Superior temporal gyrus (tissue), 1 donor: ENCODE measurements around the gene ZNF518A.

Experiments
- DNase-seq: peaks from one replicate; pipeline ENCODE4 v3.0.0-alpha.2; 2016; ENCODE audit errors: extremely low spot score

ZNF518A gene, protein sequence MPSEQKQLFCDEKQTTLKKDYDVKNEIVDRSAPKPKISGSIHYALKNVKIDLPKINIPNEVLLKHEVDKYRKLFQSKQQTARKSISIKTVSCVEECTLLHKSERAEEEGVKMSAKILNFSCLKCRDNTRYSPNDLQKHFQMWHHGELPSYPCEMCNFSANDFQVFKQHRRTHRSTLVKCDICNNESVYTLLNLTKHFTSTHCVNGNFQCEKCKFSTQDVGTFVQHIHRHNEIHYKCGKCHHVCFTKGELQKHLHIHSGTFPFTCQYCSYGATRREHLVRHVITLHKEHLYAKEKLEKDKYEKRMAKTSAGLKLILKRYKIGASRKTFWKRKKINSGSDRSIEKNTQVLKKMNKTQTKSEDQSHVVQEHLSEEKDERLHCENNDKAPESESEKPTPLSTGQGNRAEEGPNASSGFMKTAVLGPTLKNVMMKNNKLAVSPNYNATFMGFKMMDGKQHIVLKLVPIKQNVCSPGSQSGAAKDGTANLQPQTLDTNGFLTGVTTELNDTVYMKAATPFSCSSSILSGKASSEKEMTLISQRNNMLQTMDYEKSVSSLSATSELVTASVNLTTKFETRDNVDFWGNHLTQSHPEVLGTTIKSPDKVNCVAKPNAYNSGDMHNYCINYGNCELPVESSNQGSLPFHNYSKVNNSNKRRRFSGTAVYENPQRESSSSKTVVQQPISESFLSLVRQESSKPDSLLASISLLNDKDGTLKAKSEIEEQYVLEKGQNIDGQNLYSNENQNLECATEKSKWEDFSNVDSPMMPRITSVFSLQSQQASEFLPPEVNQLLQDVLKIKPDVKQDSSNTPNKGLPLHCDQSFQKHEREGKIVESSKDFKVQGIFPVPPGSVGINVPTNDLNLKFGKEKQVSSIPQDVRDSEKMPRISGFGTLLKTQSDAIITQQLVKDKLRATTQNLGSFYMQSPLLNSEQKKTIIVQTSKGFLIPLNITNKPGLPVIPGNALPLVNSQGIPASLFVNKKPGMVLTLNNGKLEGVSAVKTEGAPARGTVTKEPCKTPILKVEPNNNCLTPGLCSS (N-terminal part only)

DNA sequence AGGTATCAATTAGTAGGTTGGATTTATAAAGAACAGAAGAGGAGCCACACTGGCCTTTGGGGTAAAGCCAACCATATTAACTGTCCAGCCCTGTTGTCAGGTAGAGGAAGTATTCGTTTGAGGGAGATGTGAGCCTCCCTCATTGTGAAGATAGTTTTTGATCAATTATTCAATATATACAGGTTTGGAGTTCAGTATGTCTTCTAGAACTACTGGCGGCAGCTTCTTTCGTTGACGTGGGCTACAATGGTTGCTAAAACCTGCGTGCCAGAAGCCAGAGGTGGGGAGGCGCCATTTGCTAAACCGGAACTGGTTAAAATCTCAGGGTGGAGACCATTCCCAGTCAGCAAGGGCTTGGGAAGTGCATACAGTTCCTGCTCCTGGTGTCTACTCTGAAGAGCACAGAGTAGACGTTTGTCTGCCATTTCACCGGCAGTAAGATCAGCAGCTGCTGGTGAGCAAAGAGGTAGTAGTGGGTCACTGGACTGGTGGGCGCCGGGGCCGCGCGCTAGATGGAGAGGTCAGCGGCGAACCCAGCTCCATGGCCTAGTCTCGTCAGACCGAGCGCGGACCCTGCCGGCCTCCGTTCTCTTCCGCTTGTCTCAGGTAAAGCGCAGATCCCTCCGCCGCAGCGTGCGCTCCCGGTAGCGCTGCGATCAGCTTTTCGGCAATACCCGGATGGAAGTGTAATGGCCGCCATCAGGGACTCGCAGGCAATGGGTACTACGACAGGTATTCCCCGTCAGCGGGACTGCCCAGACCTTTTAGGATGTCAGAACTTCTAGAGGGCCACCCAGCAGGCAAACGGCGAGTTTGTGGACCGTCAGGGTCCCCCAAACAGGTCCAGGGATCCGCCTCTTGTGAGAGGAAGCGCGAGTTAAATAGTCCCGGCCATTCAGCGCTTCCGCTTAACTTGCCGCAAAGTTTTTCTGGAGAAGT is at the start of gene ZNF518A:
ZNF518A (plus strand) TSS at position 911 of the 939 bp plus-strand sequence. CDS start 26,026 bp downstream, outside the sequence.
- peak; percentile 97 for DNase-seq

DNA sequence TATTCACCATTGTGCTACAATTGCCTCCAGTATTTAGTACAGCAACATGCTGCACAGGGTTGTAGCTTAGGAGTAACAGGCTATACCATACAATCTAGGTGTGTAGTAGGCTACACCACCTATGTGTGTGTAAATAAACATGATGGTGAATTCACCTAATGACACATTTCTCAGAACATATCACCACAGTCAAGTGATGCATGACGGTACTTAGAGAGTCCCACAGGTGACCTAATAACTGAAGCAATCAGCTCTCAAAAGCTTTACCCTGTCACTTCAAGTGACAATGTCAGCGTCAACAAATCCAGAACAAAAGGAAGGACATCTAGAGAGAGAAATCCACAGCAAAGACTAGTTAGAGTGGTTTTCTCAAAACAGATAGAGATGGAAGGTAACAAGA is 47.9 kb upstream of the ZNF518A start:
- no peak for DNase-seq

DNA sequence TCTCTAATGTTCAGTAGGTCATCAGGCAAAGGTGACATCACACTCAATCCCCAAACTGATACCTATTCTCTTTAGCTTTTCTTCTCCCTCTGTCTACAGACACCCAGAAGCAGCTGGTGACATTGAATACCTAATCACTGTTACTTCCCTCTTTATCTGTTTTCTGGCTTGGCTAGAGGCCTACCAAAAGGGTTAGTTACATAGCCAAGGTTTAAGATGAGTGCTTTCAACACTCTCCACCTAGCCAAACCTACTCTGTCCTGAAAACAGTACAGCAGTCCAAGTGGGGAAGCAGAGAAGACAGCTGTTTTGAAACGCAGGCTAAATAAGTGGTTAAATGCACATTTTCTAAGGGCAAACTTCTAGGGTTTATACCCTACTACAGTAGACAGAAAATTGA is 47.3 kb upstream of the ZNF518A start:
- DNase-seq: no peak

DNA sequence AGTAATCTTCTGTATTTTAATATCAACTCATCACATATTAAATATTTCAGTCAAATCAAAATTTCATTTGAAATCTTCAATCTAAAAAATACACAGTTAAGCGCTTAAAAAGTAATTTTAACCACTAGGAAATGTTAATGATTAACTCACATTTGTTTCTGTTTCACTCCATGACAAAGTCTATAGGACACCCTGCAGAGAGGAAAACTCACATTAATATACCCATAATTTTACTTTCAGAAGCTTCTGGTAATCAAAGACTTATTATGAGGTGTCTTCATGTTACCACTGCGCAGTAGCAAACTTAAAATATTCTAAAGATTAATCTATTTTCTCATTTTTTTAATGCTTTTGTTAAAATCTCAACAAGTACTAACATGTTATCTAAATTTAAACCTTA is 41.0 kb upstream of the ZNF518A start:
- DNase-seq: no peak

DNA sequence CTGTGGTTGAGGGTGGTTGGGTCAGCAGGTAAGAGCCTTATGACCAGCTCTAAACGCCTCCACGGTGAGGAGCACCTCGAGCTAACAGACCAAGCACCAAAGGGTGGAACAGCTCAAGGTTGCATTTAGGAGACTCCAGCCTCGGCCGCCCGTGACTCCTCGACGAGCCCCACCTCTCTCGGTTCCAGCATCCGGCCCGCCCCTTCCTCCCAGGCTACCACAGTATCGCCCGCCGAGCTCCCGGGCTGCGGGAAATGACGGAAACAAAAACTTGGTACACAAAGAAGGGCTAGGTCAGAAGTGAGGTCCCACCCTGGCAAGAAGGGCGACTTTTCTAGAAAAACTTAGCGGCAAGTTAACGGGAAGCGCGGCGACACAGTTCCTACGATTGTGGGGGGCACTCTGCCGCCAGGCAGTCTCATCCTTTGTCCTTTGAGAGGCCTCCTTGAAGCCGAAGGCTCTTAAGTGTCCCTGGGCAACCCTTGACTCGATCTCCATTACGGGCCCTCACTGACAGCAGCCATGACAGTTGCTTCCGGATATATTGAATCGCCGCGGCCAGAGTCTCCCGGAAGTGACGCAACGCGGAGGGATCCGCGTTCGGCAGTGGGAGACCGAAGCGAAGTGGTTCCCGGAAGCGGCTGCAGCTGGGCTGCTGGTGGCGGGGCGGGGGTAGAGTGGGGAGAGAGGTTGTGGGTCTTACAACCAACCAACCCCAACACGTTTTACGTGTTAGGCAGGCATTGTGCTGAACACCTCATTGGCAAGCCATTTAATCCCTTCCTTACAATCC is 40.2 kb upstream of the ZNF518A start:
- peak; percentile 94 for DNase-seq

DNA sequence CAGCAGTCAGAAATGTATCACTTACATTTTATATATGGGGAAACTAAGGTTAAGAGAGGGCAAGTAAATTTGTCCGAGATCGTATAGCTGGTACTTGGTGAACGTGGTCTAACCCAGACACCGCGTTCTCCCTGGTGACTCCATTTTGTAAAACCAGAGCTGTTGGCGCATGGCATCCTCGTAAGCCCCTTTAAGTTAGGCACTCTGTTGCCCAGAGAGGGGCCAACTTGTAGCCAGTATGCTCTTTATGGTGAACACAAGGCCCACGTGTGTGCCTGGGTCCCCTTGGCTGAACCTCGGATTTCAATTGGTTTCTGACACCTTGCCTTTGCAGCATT is 39.7 kb upstream of the ZNF518A start:
- no peak for DNase-seq

GRCh38 chr10:96092999-96093767 is 36.9 kb upstream of the ZNF518A start:
- no peak for DNase-seq

- DNase-seq: no peak
Measured at GRCh38 chr10:96093948-96094347, 36.1 kb upstream of the ZNF518A start.

DNA sequence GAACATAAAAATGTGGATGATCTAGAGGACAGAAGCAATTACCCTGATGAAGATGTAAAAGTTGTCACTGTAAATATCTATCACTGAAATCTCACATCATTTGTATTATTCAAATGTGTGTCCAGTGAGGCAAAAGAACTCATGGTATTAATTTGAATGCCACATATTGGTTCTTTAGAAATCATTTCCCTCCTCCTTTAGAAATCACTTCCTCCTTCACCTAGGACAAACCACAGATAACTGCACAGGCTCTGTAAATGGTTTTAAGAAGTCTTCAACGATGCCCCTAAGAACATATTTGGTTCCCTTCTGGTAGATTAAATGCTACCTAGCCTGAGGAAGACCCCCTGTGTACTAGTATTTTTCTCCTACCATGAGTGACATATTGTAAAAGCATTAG is 33.1 kb upstream of the ZNF518A start:
- DNase-seq: no peak

DNA sequence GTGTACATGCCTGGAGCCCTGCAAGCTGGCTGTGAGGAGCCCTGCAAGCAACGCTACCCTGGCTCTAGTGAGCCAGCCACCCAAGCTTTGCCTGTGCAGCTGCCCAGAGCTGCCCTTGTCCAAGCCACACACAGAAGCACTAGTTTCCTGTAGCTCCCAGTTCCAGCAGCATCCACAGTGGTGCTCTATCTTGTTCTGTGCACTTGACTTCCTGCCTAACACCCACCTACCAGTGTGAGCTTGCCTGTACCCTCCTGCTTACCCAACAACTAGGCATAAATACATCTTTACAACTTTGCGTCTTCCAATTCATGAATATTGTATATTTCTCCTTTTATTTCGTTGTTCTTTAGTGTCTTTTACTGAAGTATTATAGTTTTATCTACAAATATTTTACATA is 32.2 kb upstream of the ZNF518A start:
- no peak for DNase-seq

DNA sequence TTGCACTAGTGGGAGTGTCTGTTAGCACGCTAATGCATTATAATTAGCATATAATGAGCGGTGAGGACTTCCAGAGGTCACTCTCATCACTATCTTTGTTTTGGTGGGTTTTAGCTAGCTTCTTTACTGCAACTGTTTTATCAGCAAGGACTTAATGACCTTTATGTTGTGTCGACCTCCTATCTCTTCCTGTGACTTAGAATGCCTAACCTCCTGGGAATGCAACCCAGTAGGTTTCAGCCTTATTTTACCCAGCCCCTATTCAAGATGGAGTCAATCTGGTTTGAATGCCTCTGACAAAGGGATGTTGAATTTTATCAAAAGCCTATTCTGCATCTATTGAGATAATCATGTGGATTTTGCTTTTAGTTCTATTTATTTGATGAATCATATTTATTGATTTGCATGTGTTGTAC is 22.5 kb upstream of the ZNF518A start:
- no peak for DNase-seq

DNA sequence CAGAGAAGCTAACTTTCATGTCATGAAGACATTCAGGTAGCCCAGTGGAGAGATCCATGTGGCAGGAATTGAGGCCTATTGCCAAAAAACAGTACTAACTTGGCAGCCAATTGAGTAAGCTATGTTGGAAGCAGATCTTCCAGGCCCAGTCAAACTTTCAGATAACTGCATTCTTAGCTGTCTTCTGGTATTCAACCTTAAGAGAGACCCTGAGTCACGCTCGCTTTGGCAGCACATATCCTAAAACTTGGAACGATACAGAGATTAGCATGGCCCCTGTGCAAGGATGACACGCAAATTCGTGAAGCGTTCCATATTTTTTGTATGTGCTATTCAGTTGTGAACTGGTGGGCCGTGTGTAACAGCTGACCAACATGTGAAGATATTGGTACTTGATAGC is 17.6 kb upstream of the ZNF518A start:
- DNase-seq: no peak

DNA sequence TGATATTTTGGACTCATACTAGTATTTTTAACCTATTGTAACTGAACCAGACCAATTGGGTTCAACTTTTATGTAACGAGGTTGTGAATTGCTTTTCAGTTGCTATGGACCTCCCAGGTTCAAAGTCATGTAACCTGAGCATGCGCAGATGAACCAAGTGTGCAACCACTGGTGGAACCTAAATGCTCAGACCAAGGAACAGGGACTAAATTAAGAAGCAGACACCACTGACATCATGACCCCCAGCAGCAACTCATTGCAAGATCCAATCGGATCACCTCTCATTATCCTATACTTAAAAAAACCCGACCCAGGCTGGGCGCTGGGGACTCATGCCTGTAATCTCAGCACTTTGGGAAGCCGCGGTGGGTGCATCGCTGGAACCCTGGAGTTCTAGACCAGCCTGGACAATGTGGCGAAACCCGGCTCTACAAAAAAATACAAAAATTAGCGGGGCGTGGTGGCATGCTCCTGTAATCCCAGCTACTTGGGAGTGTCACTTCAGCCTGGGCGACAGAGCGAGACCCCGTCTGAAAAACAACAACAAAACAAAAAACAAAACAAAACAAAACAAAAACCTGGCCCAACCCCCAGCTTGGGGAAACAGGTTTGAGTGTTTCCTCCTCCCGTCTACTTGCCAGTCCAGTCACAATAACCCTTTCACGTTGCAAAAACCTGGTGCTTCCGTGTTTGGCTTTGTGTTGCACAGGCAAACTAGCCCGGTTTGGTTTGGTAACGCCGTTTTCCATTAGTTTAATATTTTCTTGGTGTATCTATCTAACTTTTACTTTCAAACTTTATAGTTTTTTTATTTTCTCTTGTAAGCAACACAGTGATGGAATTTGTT is 11.3 kb upstream of the ZNF518A start:
- DNase-seq: no peak

- DNase-seq: no peak
Measured at GRCh38 chr10:96122824-96123223, 7.3 kb upstream of the ZNF518A start.

DNA sequence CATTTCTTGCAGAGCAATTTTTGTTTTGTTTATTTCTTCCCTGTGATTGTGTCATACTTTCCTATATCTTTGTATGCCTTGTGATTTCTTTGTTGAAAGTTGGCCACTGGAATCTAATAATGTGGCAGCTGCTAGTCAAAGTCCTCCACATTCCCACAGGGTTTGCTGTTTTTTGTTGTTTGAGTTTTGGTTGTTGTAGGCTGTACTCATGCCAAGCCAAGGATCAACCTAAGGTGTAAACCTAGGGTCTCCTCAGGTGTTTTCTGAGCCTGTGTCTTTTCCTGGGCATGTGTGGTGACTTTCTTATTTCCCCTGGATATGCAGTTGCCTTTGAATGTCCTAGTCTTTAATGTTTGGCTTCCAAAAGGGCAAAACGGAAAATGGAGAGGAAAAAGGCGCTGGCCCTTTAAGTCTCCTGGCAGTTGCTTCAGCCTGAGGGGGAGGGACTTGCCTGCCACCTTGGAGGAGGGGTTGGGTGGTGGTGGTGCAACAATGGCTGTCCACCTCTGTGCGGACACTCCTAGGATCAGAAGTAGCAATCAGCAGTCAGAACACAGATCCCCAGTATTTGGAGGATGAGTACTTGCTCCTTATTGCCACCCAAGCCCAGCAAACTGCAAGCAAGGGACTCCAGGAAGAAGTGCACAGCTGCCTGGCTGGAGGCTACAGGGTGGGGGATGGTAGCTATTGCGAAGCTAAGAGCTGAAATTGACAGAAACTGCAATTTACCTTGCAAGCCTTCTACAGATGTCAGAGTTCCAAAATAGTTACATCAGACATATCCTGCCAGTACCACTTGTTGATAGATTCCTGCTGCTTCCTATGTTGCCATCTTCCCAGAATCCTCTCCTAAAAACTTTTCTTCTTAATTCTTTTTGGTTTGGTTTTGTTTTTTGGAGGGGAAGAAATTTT is 5.6 kb upstream of the ZNF518A start:
- no peak for DNase-seq

DNA sequence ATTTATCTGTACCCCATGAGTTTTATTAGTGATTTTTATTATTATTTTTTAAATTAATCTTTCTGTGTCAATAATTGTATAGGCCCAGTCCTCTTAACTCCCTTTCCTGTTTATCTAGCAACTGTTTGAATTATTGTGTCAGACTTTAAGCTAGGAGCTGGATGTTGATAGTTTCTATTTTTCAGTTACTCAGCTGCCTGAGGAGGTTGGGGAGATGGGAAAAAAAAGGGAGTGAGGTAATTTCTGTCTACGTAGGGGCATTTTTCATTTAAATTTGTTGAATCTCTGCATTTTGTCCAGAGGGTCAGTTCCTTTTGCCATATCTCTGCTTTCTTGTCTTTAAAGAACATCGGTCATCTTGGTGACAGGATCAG is 5.0 kb upstream of the ZNF518A start:
- no peak for DNase-seq

DNA sequence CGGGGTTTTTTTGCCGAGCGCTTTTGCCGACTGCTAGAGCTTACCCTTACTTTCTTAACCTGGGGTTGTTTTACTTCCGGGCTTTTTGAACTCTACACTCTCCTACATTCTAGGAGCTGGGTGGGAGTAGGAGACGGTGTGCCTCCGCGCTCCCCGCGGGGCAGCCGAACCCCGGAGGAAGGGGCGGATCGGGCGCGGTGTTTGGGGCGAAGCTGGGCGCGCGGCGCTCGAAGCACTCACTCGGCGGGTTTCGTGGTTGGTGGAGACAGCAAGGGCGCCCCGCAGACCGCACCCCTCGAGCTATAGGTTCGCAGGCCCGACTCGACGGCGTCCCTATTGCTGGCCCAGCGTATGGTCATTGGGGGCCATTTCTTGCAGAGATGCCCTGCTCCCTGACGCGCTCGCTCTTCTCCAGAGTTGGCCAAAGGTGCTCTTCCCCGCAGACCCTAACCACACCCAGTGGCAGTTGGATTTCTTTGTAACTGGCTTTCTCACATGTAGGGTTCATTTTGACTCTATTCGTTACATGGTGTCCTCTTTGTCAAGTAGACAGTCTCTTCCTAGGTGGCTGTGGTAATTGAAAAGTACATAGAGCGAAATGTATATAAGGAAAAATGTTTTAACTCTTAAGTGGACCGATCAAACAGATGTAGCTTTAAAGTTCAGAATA is 364 bp downstream of the ZNF518A start:
- peak; percentile 40 for DNase-seq
